KMS-11 (cell line): ENCODE measurements around the gene TMEM130.

Experiments
- H2AFZ ChIP-seq: fragments of 200-600 bp; sonication (generic); 2 replicates; pipeline ENCODE4 v1.6.1; 2016; ENCODE audit warnings: antibody characterized with exemption, mixed run types, low read depth
- H3K27ac ChIP-seq: fragments of 200-600 bp; sonication (generic); 2 replicates; pipeline ENCODE4 v1.6.1; 2016; ENCODE audit warnings: mild to moderate bottlenecking, mixed run types
- H3K27me3 ChIP-seq: fragments of 200-600 bp; sonication (generic); 2 replicates; pipeline ENCODE4 v1.6.1; 2017; ENCODE audit warnings: mild to moderate bottlenecking, low read depth, mixed run types, moderate library complexity; ENCODE audit not compliant: insufficient read depth
- H3K36me3 ChIP-seq: fragments of 200-600 bp; sonication (generic); 2 replicates; pipeline ENCODE4 v1.6.1; 2017; ENCODE audit warnings: mild to moderate bottlenecking, mixed run types; ENCODE audit not compliant: insufficient read depth
- H3K4me1 ChIP-seq: fragments of 200-600 bp; sonication (generic); 2 replicates; pipeline ENCODE4 v1.6.1; 2016; ENCODE audit warnings: mild to moderate bottlenecking, low read depth, mixed run types; ENCODE audit not compliant: poor library complexity, severe bottlenecking
- H3K4me2 ChIP-seq: fragments of 200-600 bp; sonication (generic); 2 replicates; pipeline ENCODE4 v1.7.0; 2016; ENCODE audit warnings: mild to moderate bottlenecking, mixed run types
- H3K4me3 ChIP-seq: fragments of 200-600 bp; sonication (generic); IDR thresholded peaks from 2 replicates; pipeline ENCODE4 v1.6.1; 2017; ENCODE audit warnings: low read depth, low read length, mixed read lengths; ENCODE audit not compliant: insufficient read depth
- H3K79me2 ChIP-seq: fragments of 200-600 bp; sonication (generic); 2 replicates; pipeline ENCODE4 v1.6.1; 2016; ENCODE audit warnings: low read depth, mixed run types; ENCODE audit not compliant: insufficient read depth
- H3K9ac ChIP-seq: fragments of 200-600 bp; sonication (generic); 2 replicates; pipeline ENCODE4 v1.6.1; 2016; ENCODE audit warnings: mild to moderate bottlenecking, mixed run types
- H4K20me1 ChIP-seq: fragments of 200-600 bp; sonication (generic); 2 replicates; pipeline ENCODE4 v1.6.1; 2016; ENCODE audit warnings: mild to moderate bottlenecking, mixed run types; ENCODE audit not compliant: insufficient read depth
- CTCF ChIP-seq: fragments of 200-600 bp; sonication (generic); conservative IDR thresholded peaks from 2 replicates; pipeline ENCODE4 v1.6.1; 2017; ENCODE audit warnings: low read depth, mild to moderate bottlenecking, antibody characterized with exemption, low read length, moderate library complexity, mixed read lengths

Gene TMEM130

GRCh38 chr7:98911916-98912315 lies 42.1 kb upstream of the TMEM130 start:
- no peaks in the 10 kb centered on the region for H4K20me1 ChIP-seq

GRCh38 chr7:98910427-98910826 lies 40.6 kb upstream of the TMEM130 start:
- peak overlapping the region; percentile 90; the same call in 1 of the 2 replicates for H3K27ac ChIP-seq
- H2AFZ ChIP-seq: no peak overlapping the region
- H3K27me3 ChIP-seq: no peaks in the 10 kb centered on the region
- peaks cover 53% of the 10 kb centered on the region for H3K4me1 ChIP-seq
- peaks cover 12% of the 10 kb centered on the region; the same call in 1 of the 2 replicates for H3K36me3 ChIP-seq
- no peak for TF ChIP-seq CTCF
- H3K4me3 ChIP-seq: no peak overlapping the region
- H4K20me1 ChIP-seq: no peaks in the 10 kb centered on the region
- H3K79me2 ChIP-seq: 0 out of 2 replicates have a peak, but pooled peaks cover 4% of the 10 kb centered on the region
- no peak overlapping the region for H3K9ac ChIP-seq
- H3K4me2 ChIP-seq: no peak overlapping the region; the same call in 1 of the 2 replicates

More at GRCh38 chr7:98911916-98912315, 42.1 kb upstream of the TMEM130 start:
- Histone ChIP-seq H3K9ac (peak overlapping the region; percentile 45; the same call in 1 of the 2 replicates), H3K27ac (peak overlapping the region; percentile 90), H3K79me2 (0 out of 2 replicates have a peak, but pooled peaks cover 9% of the 10 kb centered on the region), H3K27me3 (no peaks in the 10 kb centered on the region), H2AFZ (no peak overlapping the region), H3K4me1 (peaks cover 57% of the 10 kb centered on the region), H3K4me3 (no peak overlapping the region), H3K4me2 (peak overlapping the region; percentile 55), H3K36me3 (peaks cover 12% of the 10 kb centered on the region; the same call in 1 of the 2 replicates)
- TF ChIP-seq CTCF: no peak

- TF ChIP-seq CTCF: no peak
- H3K27me3 ChIP-seq: no peaks in the 10 kb centered on the region
- no peak overlapping the region for H3K27ac ChIP-seq
- H3K79me2 ChIP-seq: no peaks in the 10 kb centered on the region
- peaks cover 15% of the 10 kb centered on the region; the same call in 1 of the 2 replicates for H3K36me3 ChIP-seq
- H3K4me3 ChIP-seq: no peak overlapping the region
- H3K4me2 ChIP-seq: no peak overlapping the region
- peaks cover 43% of the 10 kb centered on the region for H3K4me1 ChIP-seq
- no peaks in the 10 kb centered on the region for H4K20me1 ChIP-seq
- H2AFZ ChIP-seq: no peak overlapping the region
- H3K9ac ChIP-seq: no peak overlapping the region
Measured at GRCh38 chr7:98909487-98909886, 39.7 kb upstream of the TMEM130 start.

- peaks cover 20% of the 10 kb centered on the region; the same call in 1 of the 2 replicates for H3K36me3 ChIP-seq
- no peak overlapping the region for H3K4me3 ChIP-seq
Measured at GRCh38 chr7:98908585-98908984, 38.8 kb upstream of the TMEM130 start.

More at GRCh38 chr7:98908585-98908984, 38.8 kb upstream of the TMEM130 start:
- Histone ChIP-seq H3K27ac (no peak overlapping the region), H3K79me2 (no peaks in the 10 kb centered on the region), H3K27me3 (no peaks in the 10 kb centered on the region), H2AFZ (no peak overlapping the region), H3K4me2 (no peak overlapping the region), H3K9ac (no peak overlapping the region), H3K4me1 (peaks cover 34% of the 10 kb centered on the region), H4K20me1 (no peaks in the 10 kb centered on the region)
- TF ChIP-seq CTCF: no peak
